ENCODE measurements around the gene RHBDF2. TPM values are rescaled to one million over a fixed set of nuclear protein-coding genes. Genes with fewer than 3 reads are reported as not detected.
A peak's percentile ranks its signal among the peaks of the same experiment; 100 is the strongest.
"Not testable (repeated sequence)": the region's sequence is repeated elsewhere in the genome, so short reads cannot be mapped to it uniquely, and the experiment has no call there.

Gene RHBDF2
- polyA plus RNA-seq, 4 donors, result 2.0 to 43.2 (median 10.9) TPM

- Histone ChIP-seq H3K27me3 (ENCODE audit: control insufficient read depth in 3 of 3, insufficient read depth in 3 of 3, low read length in 3 of 3) (peaks cover 0 to 6% (median 0%) of the 10 kb centered on the region in 3 donors), H3K36me3 (ENCODE audit: control insufficient read depth in 3 of 3, insufficient read depth in 2 of 3, low read depth in 1 of 3, low read length in 3 of 3) (peaks cover 0 to 2% (median 0%) of the 10 kb centered on the region in 3 donors), H3K27ac (ENCODE audit: low read depth in 1 of 3, low read length in 2 of 3) (no peak overlapping the region), H3K4me3 (ENCODE audit: low read depth in 1 of 3, low read length in 3 of 3) (no peak overlapping the region), H3K4me1 (ENCODE audit: control insufficient read depth in 3 of 3, insufficient read depth in 2 of 3, low read depth in 1 of 3, low read length in 2 of 3) (peaks cover 2 to 13% (median 4%) of the 10 kb centered on the region in 3 donors), H3K9me3 (ENCODE audit: control insufficient read depth in 2 of 2, insufficient read depth in 1 of 2, low read depth in 1 of 2, low read length in 1 of 2) (no peaks in the 10 kb centered on the region)
- 19 to 22% (median 20%) methylated on average over 35 of the region's 35 CpGs for WGBS, 3 donors
- FAIRE-seq (no peak), DNase-seq (peak; percentile 68 to 84)
Measured at GRCh38 chr17:76523084-76524037, 22.1 kb upstream of the RHBDF2 start.

DNA sequence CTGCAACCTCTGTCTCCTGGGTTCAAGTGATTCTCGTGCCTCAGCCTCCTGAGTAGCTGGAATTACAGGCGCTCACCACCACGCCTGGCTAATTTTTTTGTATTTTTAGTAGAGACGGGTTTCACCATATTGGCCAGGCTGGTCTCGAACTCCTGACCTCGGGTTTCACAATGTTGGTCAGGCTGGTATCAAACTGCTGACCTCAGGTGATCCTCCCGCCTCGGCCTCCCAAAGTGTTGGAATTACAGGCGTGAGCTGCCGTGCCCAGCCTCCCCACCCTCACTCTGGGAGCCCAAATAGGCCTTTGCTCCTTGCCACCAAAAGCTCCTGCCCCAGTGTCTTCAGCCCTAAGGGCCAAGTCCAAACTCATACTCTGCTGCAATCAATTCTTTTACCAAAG, 20.5 kb upstream of the RHBDF2 start:
- DNase-seq, result peak in 1 of 2 donors; percentile 40
- not testable (repeated sequence) for H3K9me3 ChIP-seq (ENCODE audit: control insufficient read depth in 2 of 2, insufficient read depth in 1 of 2, low read depth in 1 of 2, low read length in 1 of 2); H3K27ac ChIP-seq (ENCODE audit: low read depth in 1 of 3, low read length in 2 of 3); H3K36me3 ChIP-seq (ENCODE audit: control insufficient read depth in 3 of 3, insufficient read depth in 2 of 3, low read depth in 1 of 3, low read length in 3 of 3); H3K27me3 ChIP-seq (ENCODE audit: control insufficient read depth in 3 of 3, insufficient read depth in 3 of 3, low read length in 3 of 3); FAIRE-seq; H3K4me3 ChIP-seq (ENCODE audit: low read depth in 1 of 3, low read length in 3 of 3); H3K4me1 ChIP-seq (ENCODE audit: control insufficient read depth in 3 of 3, insufficient read depth in 2 of 3, low read depth in 1 of 3, low read length in 2 of 3)
- WGBS, 3 donors, result 62 to 77% (median 66%) methylated on average over 10 of the region's 10 CpGs

DNA sequence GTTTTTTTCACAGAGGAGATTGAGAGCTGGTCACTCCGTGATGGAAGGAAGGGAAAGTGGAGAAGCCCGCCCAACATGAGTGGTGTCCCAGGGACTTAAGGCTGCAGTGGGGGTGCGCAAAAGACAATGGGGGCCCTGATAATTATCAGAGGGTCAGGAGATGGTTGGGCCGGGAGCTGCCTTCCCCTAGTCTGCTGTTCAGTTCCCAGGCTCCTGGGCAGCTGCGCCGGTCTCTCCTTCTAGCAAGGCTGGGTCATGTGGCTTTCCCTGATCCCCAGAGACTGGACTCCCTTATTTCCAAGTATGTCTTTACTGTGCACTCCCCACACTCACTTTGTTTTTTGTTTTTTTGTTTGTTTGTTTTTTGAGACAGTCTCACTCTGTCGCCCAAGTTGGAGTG, 20.0 kb upstream of the RHBDF2 start:
- H3K9me3 ChIP-seq (ENCODE audit: control insufficient read depth in 2 of 2, insufficient read depth in 1 of 2, low read depth in 1 of 2, low read length in 1 of 2), result no peaks in the 10 kb centered on the region
- no peak for DNase-seq
- no peaks in the 10 kb centered on the region for H3K36me3 ChIP-seq (ENCODE audit: control insufficient read depth in 3 of 3, insufficient read depth in 2 of 3, low read depth in 1 of 3, low read length in 3 of 3)
- peaks cover 0 to 9% (median 4%) of the 10 kb centered on the region in 3 donors for H3K4me1 ChIP-seq (ENCODE audit: control insufficient read depth in 3 of 3, insufficient read depth in 2 of 3, low read depth in 1 of 3, low read length in 2 of 3)
- 92 to 93% (median 93%) methylated on average over 7 of the region's 7 CpGs for WGBS, 3 donors
- H3K27ac ChIP-seq (ENCODE audit: low read depth in 1 of 3, low read length in 2 of 3), result no peak overlapping the region
- H3K4me3 ChIP-seq (ENCODE audit: low read depth in 1 of 3, low read length in 3 of 3), result no peak overlapping the region
- no peak for FAIRE-seq
- H3K27me3 ChIP-seq (ENCODE audit: control insufficient read depth in 3 of 3, insufficient read depth in 3 of 3, low read length in 3 of 3), result no peaks in the 10 kb centered on the region

GRCh38 chr17:76519048-76519966, 18.1 kb upstream of the RHBDF2 start:
- no peak for DNase-seq
- Histone ChIP-seq H3K27ac (ENCODE audit: low read depth in 1 of 3, low read length in 2 of 3) (no peak overlapping the region), H3K36me3 (ENCODE audit: control insufficient read depth in 3 of 3, insufficient read depth in 2 of 3, low read depth in 1 of 3, low read length in 3 of 3) (no peaks in the 10 kb centered on the region), H3K4me3 (ENCODE audit: low read depth in 1 of 3, low read length in 3 of 3) (no peak overlapping the region), H3K27me3 (ENCODE audit: control insufficient read depth in 3 of 3, insufficient read depth in 3 of 3, low read length in 3 of 3) (no peaks in the 10 kb centered on the region), H3K9me3 (ENCODE audit: control insufficient read depth in 2 of 2, insufficient read depth in 1 of 2, low read depth in 1 of 2, low read length in 1 of 2) (no peaks in the 10 kb centered on the region), H3K4me1 (ENCODE audit: control insufficient read depth in 3 of 3, insufficient read depth in 2 of 3, low read depth in 1 of 3, low read length in 2 of 3) (no peaks in the 10 kb centered on the region)
- WGBS, 3 donors, result 73 to 78% (median 77%) methylated on average over 15 of the region's 15 CpGs
- no peak for FAIRE-seq

- FAIRE-seq (no peak), DNase-seq (no peak)
- WGBS, 3 donors, result 78 to 85% (median 82%) methylated on average over 11 of the region's 11 CpGs
- no peaks in the 10 kb centered on the region for H3K36me3 ChIP-seq (ENCODE audit: control insufficient read depth in 3 of 3, insufficient read depth in 2 of 3, low read depth in 1 of 3, low read length in 3 of 3)
- H3K4me1 ChIP-seq (ENCODE audit: control insufficient read depth in 3 of 3, insufficient read depth in 2 of 3, low read depth in 1 of 3, low read length in 2 of 3), result no peaks in the 10 kb centered on the region
- H3K27ac ChIP-seq (ENCODE audit: low read depth in 1 of 3, low read length in 2 of 3), result no peak overlapping the region
- no peaks in the 10 kb centered on the region for H3K27me3 ChIP-seq (ENCODE audit: control insufficient read depth in 3 of 3, insufficient read depth in 3 of 3, low read length in 3 of 3)
- H3K9me3 ChIP-seq (ENCODE audit: control insufficient read depth in 2 of 2, insufficient read depth in 1 of 2, low read depth in 1 of 2, low read length in 1 of 2), result no peaks in the 10 kb centered on the region
- no peak overlapping the region for H3K4me3 ChIP-seq (ENCODE audit: low read depth in 1 of 3, low read length in 3 of 3)
Measured at GRCh38 chr17:76517638-76518038, 16.4 kb upstream of the RHBDF2 start.

- 41 to 72% (median 57%) methylated on average over 22 of the region's 22 CpGs for WGBS, 3 donors
- Histone ChIP-seq H3K27ac (ENCODE audit: low read depth in 1 of 3, low read length in 2 of 3) (peak overlapping the region; percentile 7 to 92 (median 8)), H3K27me3 (ENCODE audit: control insufficient read depth in 3 of 3, insufficient read depth in 3 of 3, low read length in 3 of 3) (peaks cover 0 to 3% (median 0%) of the 10 kb centered on the region in 3 donors), H3K36me3 (ENCODE audit: control insufficient read depth in 3 of 3, insufficient read depth in 2 of 3, low read depth in 1 of 3, low read length in 3 of 3) (no peaks in the 10 kb centered on the region), H3K4me3 (ENCODE audit: low read depth in 1 of 3, low read length in 3 of 3) (no peak overlapping the region), H3K9me3 (ENCODE audit: control insufficient read depth in 2 of 2, insufficient read depth in 1 of 2, low read depth in 1 of 2, low read length in 1 of 2) (no peaks in the 10 kb centered on the region), H3K4me1 (ENCODE audit: control insufficient read depth in 3 of 3, insufficient read depth in 2 of 3, low read depth in 1 of 3, low read length in 2 of 3) (no peaks in the 10 kb centered on the region)
- FAIRE-seq (no peak), DNase-seq (peak in 1 of 2 donors; percentile 70)
Measured at GRCh38 chr17:76515274-76515949, 14.2 kb upstream of the RHBDF2 start.

DNA sequence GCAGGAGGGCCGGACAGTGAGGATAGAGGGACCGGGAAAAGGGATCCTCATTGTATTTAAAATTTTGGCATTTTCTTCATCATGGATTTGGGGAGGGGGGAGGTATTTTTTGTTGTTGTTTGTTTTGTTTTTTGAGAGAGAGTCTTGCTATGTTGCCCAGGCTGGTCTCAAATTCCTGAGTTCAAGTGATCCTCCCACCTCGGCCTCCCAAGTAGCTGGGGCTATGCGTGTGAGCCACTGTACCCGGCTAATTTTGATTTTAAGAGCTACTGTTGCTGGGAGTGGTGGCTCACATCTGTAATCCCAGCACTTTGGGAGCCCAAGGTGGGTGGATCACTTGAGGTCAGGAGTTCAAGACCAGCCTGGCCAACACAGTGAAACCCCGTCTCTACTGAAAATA, 13.1 kb upstream of the RHBDF2 start:
- H3K9me3 ChIP-seq (ENCODE audit: control insufficient read depth in 2 of 2, insufficient read depth in 1 of 2, low read depth in 1 of 2, low read length in 1 of 2); H3K4me1 ChIP-seq (ENCODE audit: control insufficient read depth in 3 of 3, insufficient read depth in 2 of 3, low read depth in 1 of 3, low read length in 2 of 3); H3K27me3 ChIP-seq (ENCODE audit: control insufficient read depth in 3 of 3, insufficient read depth in 3 of 3, low read length in 3 of 3); FAIRE-seq; H3K4me3 ChIP-seq (ENCODE audit: low read depth in 1 of 3, low read length in 3 of 3); H3K36me3 ChIP-seq (ENCODE audit: control insufficient read depth in 3 of 3, insufficient read depth in 2 of 3, low read depth in 1 of 3, low read length in 3 of 3); DNase-seq: not testable (repeated sequence)
- peak overlapping the region in 1 of 3 donors; percentile 92 for H3K27ac ChIP-seq (ENCODE audit: low read depth in 1 of 3, low read length in 2 of 3)
- 89 to 98% (median 94%) methylated on average over 6 of the region's 6 CpGs for WGBS, 3 donors

GRCh38 chr17:76513306-76513692, 12.1 kb upstream of the RHBDF2 start:
- Histone ChIP-seq H3K36me3 (ENCODE audit: control insufficient read depth in 3 of 3, insufficient read depth in 2 of 3, low read depth in 1 of 3, low read length in 3 of 3) (no peaks in the 10 kb centered on the region), H3K4me3 (ENCODE audit: low read depth in 1 of 3, low read length in 3 of 3) (no peak overlapping the region), H3K27me3 (ENCODE audit: control insufficient read depth in 3 of 3, insufficient read depth in 3 of 3, low read length in 3 of 3) (peaks cover 0 to 3% (median 0%) of the 10 kb centered on the region in 3 donors), H3K4me1 (ENCODE audit: control insufficient read depth in 3 of 3, insufficient read depth in 2 of 3, low read depth in 1 of 3, low read length in 2 of 3) (no peaks in the 10 kb centered on the region), H3K27ac (ENCODE audit: low read depth in 1 of 3, low read length in 2 of 3) (no peak overlapping the region), H3K9me3 (ENCODE audit: control insufficient read depth in 2 of 2, insufficient read depth in 1 of 2, low read depth in 1 of 2, low read length in 1 of 2) (no peaks in the 10 kb centered on the region)
- no peak for FAIRE-seq
- 68 to 78% (median 70%) methylated on average over 6 of the region's 6 CpGs for WGBS, 3 donors
- no peak for DNase-seq

Data from small intestine (tissue), 7 donors.